IMR-90 (cell line): ENCODE data around the gene ADISSP. TPM values are rescaled to one million over a fixed set of nuclear protein-coding genes. Genes with fewer than 3 reads are reported as not detected.

ENCODE experiments used
- ATAC-seq: fragments of 200-7000 bp; cut with Tn5 transposase; 2 replicates; pipeline ENCODE4 v1.9.1; 2020; ENCODE audit warnings: low read depth, mild to moderate bottlenecking, moderate library complexity
- BruUV-seq: library from RNA; stranded (reverse); fragments of 400-500 nt; replicated peaks from 2 replicates; lab custom pipeline; 2021; lab: Mats Ljungman, UMichigan
- CTCF ChIA-PET: fragments of 300-600 bp; formaldehyde crosslinking; extraction: SDS; loops from one replicate; lab custom pipeline; 2021; ENCODE audit warnings: antibody characterized with exemption; lab: Yijun Ruan, JAX
- POLR2A ChIA-PET: fragments of 300-600 bp; sonication (Branson Sonifier 250); formaldehyde crosslinking; loops from one replicate; lab custom pipeline; 2022; ENCODE audit warnings: antibody characterized with exemption; ENCODE audit not compliant: unreplicated experiment; lab: Charles Lee
- DNase-seq: peaks from one replicate; pipeline ENCODE4 v3.0.0; 2013
- H2AFZ ChIP-seq: replicated peaks from 2 replicates; pipeline ENCODE3; 2013; ENCODE audit warnings: low read length, mild to moderate bottlenecking; ENCODE audit not compliant: poor library complexity
- H2AK5ac ChIP-seq: 2 replicates; pipeline ENCODE4 v1.6.1; 2013; ENCODE audit warnings: low read depth, low read length, inconsistent platforms
- H2AK9ac ChIP-seq: replicated peaks from 2 replicates; pipeline ENCODE3; 2013; ENCODE audit warnings: mild to moderate bottlenecking, low read depth, low read length, moderate library complexity; ENCODE audit not compliant: poor library complexity
- H2BK120ac ChIP-seq: 2 replicates; pipeline ENCODE4 v1.6.1; 2013; ENCODE audit warnings: low read depth, low read length, inconsistent platforms
- H2BK15ac ChIP-seq: 3 replicates; pipeline ENCODE4 v1.6.1; 2013; ENCODE audit warnings: low read depth, low read length, inconsistent platforms
- H2BK20ac ChIP-seq: 2 replicates; pipeline ENCODE4 v1.6.1; 2013; ENCODE audit warnings: low read depth, mild to moderate bottlenecking, inconsistent platforms, low read length, moderate library complexity
- H2BK5ac ChIP-seq: 2 replicates; pipeline ENCODE4 v1.6.1; 2013; ENCODE audit warnings: mild to moderate bottlenecking, low read depth, low read length, inconsistent platforms; ENCODE audit not compliant: poor library complexity, severe bottlenecking
- H3K14ac ChIP-seq: replicated peaks from 2 replicates; pipeline ENCODE4 v1.6.1; 2013; ENCODE audit warnings: low read depth, low read length, inconsistent platforms
- H3K18ac ChIP-seq: 2 replicates; pipeline ENCODE4 v1.6.1; 2013; ENCODE audit warnings: low read depth, low read length, control low read depth
- H3K23ac ChIP-seq: 2 replicates; pipeline ENCODE4 v1.6.1; 2013; ENCODE audit warnings: low read depth, low read length, inconsistent platforms
- H3K27ac ChIP-seq: 2 replicates; pipeline ENCODE4 v1.5.1; 2013; ENCODE audit warnings: mild to moderate bottlenecking, control low read depth, low read length; ENCODE audit not compliant: insufficient read depth
- H3K27me3 ChIP-seq: 2 replicates; pipeline ENCODE4 v1.6.1; 2013; ENCODE audit warnings: low read length; ENCODE audit not compliant: control insufficient read depth, insufficient read depth
- H3K36me3 ChIP-seq: 2 replicates; pipeline ENCODE4 v1.6.1; 2013; ENCODE audit warnings: low read length, mixed read lengths; ENCODE audit not compliant: control insufficient read depth, insufficient read depth
- H3K4ac ChIP-seq: 2 replicates; pipeline ENCODE4 v1.6.1; 2013; ENCODE audit warnings: low read depth, low read length, inconsistent platforms
- H3K4me1 ChIP-seq: 2 replicates; pipeline ENCODE4 v1.6.1; 2013; ENCODE audit warnings: low read length, mixed read lengths; ENCODE audit not compliant: control insufficient read depth, insufficient read depth
- H3K4me2 ChIP-seq: 2 replicates; pipeline ENCODE4 v1.6.1; 2013; ENCODE audit warnings: low read depth, mild to moderate bottlenecking, control low read depth, low read length, moderate library complexity
- H3K4me3 ChIP-seq: 2 replicates; pipeline ENCODE4 v1.5.1; 2013; ENCODE audit warnings: low read depth, mild to moderate bottlenecking, control low read depth, low read length, moderate library complexity; ENCODE audit not compliant: insufficient read depth
- H3K56ac ChIP-seq: 2 replicates; pipeline ENCODE4 v1.6.1; 2013; ENCODE audit warnings: low read length, inconsistent platforms; ENCODE audit not compliant: insufficient read depth; ENCODE audit errors: extremely low read depth
- H3K79me1 ChIP-seq, 2 experiments: 2 replicates each; pipeline ENCODE4 v1.6.1; 2013; ENCODE audit warnings: low read length in 2 of 2, inconsistent platforms in 1 of 2, low read depth in 1 of 2
- H3K9ac ChIP-seq: 2 replicates; pipeline ENCODE4 v1.6.1; 2013; ENCODE audit warnings: low read depth, low read length, control low read depth
- H3K9me1 ChIP-seq: 2 replicates; pipeline ENCODE4 v1.6.1; 2013; ENCODE audit warnings: low read length, inconsistent platforms; ENCODE audit not compliant: insufficient read depth
- H3K9me3 ChIP-seq: 2 replicates; pipeline ENCODE4 v1.6.1; 2013; ENCODE audit warnings: low read length; ENCODE audit not compliant: control insufficient read depth, insufficient read depth
- H4K20me1 ChIP-seq: 2 replicates; pipeline ENCODE4 v1.6.1; 2013; ENCODE audit warnings: low read length, inconsistent platforms; ENCODE audit not compliant: insufficient read depth
- H4K5ac ChIP-seq: 2 replicates; pipeline ENCODE4 v1.6.1; 2013; ENCODE audit warnings: mild to moderate bottlenecking, low read depth, low read length, control low read depth
- H4K8ac ChIP-seq, 2 experiments: 2 replicates each; pipeline ENCODE4 v1.6.1; 2013; ENCODE audit warnings: low read depth in 2 of 2, low read length in 2 of 2, control low read depth in 1 of 2, inconsistent platforms in 1 of 2
- H4K91ac ChIP-seq: 2 replicates; pipeline ENCODE4 v1.6.1; 2013; ENCODE audit warnings: low read depth, low read length, inconsistent platforms; ENCODE audit not compliant: insufficient read depth
- BHLHE40 ChIP-seq: fragments of 150-350 bp; IDR thresholded peaks from 2 replicates; pipeline ENCODE4 v1.6.1; 2016; ENCODE audit warnings: mild to moderate bottlenecking, low read depth, low read length
- CEBPB ChIP-seq: IDR thresholded peaks from 2 replicates; pipeline ENCODE4 v1.6.1; 2012; ENCODE audit warnings: low read depth, low read length, improper control_type of control experiment
- CHD1 ChIP-seq: IDR thresholded peaks from 2 replicates; pipeline ENCODE4 v1.6.1; 2012; ENCODE audit warnings: low read depth, low read length, improper control_type of control experiment
- FOS ChIP-seq: fragments of 150-350 bp; IDR thresholded peaks from 2 replicates; pipeline ENCODE4 v1.6.1; 2016; ENCODE audit warnings: low read depth, low read length
- MAFK ChIP-seq: IDR thresholded peaks from 2 replicates; pipeline ENCODE4 v1.6.1; 2012; ENCODE audit warnings: low read depth, low read length, improper control_type of control experiment
- MAZ ChIP-seq: IDR thresholded peaks from 2 replicates; pipeline ENCODE4 v1.6.1; 2012; ENCODE audit warnings: low read depth, mild to moderate bottlenecking, low read length, improper control_type of control experiment, moderate library complexity, borderline replicate concordance
- MXI1 ChIP-seq: IDR thresholded peaks from 2 replicates; pipeline ENCODE4 v1.6.1; 2012; ENCODE audit warnings: low read depth, mild to moderate bottlenecking, low read length, moderate library complexity, borderline replicate concordance
- NFE2L2 ChIP-seq: fragments of 150-350 bp; IDR thresholded peaks from 2 replicates; pipeline ENCODE4 v1.6.1; 2016; ENCODE audit warnings: low read depth, mild to moderate bottlenecking, low read length
- RCOR1 ChIP-seq: IDR thresholded peaks from 2 replicates; pipeline ENCODE4 v1.6.1; 2012; ENCODE audit warnings: mild to moderate bottlenecking, low read length, improper control_type of control experiment; ENCODE audit not compliant: insufficient replicate concordance
- RFX5 ChIP-seq: IDR thresholded peaks from 2 replicates; pipeline ENCODE4 v1.8.0; 2012; ENCODE audit warnings: low read depth, mild to moderate bottlenecking, low read length, moderate library complexity
- SMC3 ChIP-seq: fragments of 150-350 bp; IDR thresholded peaks from 2 replicates; pipeline ENCODE4 v1.6.1; 2016; ENCODE audit warnings: low read depth, mild to moderate bottlenecking, antibody characterized with exemption, low read length, moderate library complexity
- WGBS, 2 experiments: methylation state at CpG; one replicate each; pipeline versions ENCODE4 v1.1.5 to v1.1.7; 2013; ENCODE audit warnings: missing lambda C conversion rate in 2 of 2; ENCODE audit not compliant: insufficient read length in 1 of 2; ENCODE audit errors: extremely low coverage in 2 of 2; 5-methylcytosine and 5-hydroxymethylcytosine counted together
- dilution Hi-C: fragments of 300-500 bp; cut with HindIII; formaldehyde crosslinking; loops from one replicate; pipeline ENCODE4 v1.14.3; 2018; ENCODE audit warnings: low sequenced_read_pairs; ENCODE audit not compliant: unreplicated experiment
- in situ Hi-C: fragments of 300-500 bp; cut with MboI; formaldehyde crosslinking; loops from 3 replicates; pipeline ENCODE4 v1.14.3; 2019; ENCODE audit warnings: low sequenced_read_pairs, inconsistent platforms, mixed read lengths
- intact Hi-C: fragments of 100-400 bp; cut with micrococcal nuclease; formaldehyde crosslinking; loops from 2 replicates; pipeline ENCODE4 v1.10.0; 2022
- polyA plus RNA-seq, 3 experiments: library from polyadenylated mRNA; depleted of rRNA; stranded (reverse); fragments of >200 nt; gene quantifications; 2 replicates each; pipeline ENCODE4 v1.2.3, GENCODE V29; 2012; ENCODE audit warnings: low replicate concordance in 1 of 3
- total RNA-seq: library from RNA; depleted of rRNA; stranded (reverse); fragments of >200 nt; gene quantifications from 2 replicates; pipeline ENCODE4 v1.2.3, GENCODE V29; 2012
- TF ChIP-seq, protein P1 (sequence below): conservative IDR thresholded peaks from 2 replicates; pipeline ENCODE4 v1.5.1; 2012; ENCODE audit warnings: mild to moderate bottlenecking, low read depth, low read length, improper control_type of control experiment
- TF ChIP-seq, protein P2 (sequence below): fragments of 150-350 bp; IDR thresholded peaks from 2 replicates; pipeline ENCODE4 v1.6.1; 2017; ENCODE audit warnings: mild to moderate bottlenecking, antibody characterized with exemption, low read length, low read depth

The ADISSP gene
- total and polyA plus RNA-seq, 2 of the 4 experiments (the other 2 are of a cell fraction), result 31.9 to 58.2 TPM

DNA sequence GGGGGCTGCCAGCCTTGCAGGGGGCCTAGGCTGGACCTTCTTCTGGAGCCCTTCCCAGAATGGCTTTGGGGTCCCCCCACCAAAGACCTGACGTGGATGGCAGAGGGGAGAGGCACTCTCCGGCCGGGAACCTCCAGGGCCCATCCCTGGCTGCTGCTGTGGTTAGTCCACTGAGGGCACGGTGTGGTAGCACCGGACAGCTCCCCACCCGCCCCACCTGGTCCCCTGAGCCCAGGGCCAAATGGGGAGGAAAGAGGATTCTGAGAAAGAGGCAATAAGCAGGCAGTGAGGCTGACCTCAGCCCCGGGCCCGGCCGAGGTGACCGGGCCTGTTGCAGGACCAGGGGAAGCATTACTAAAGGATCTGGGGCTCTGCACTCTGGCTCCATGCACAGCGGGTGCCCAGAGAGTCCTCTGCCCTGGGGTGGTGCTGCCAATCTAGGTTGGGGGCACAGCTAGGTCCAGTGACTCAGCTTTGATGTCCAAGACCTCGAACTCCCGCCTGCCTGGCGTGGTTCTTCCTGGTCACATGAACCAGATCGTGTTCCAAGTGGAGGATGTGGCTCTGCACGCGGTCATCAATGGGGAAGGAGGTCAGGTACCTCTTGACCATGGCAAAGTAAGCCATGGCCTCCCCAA, 16.8 kb upstream of the ADISSP start (continued):
- no peak for TF ChIP-seq BHLHE40

- Histone ChIP-seq H4K20me1 (peaks cover 50% of the 10 kb centered on the region), H3K4me2 (peak overlapping the region; percentile 5; the same call in 1 of the 2 replicates), H3K9ac (no peak overlapping the region), H3K56ac (no peak overlapping the region), H3K18ac (no peak overlapping the region), H3K14ac (no peak overlapping the region), H3K79me1 (peaks cover 7 to 40% of the 10 kb centered on the region in 2 experiments; a peak in 3 of 4 replicates), H3K9me1 (peaks cover 12% of the 10 kb centered on the region), H3K23ac (peak overlapping the region; percentile 42; the same call in 1 of the 2 replicates), H2AFZ (no peak overlapping the region), H2BK15ac (no peak overlapping the region), H2BK5ac (no peak overlapping the region), H4K91ac (no peak overlapping the region), H2AK9ac (peak overlapping the region; percentile 20), H3K9me3 (no peaks in the 10 kb centered on the region), H3K27ac (no peak overlapping the region), H3K27me3 (peaks cover 3% of the 10 kb centered on the region; the same call in 1 of the 2 replicates), H3K4ac (no peak overlapping the region), H2AK5ac (no peak overlapping the region), H4K8ac (no peak overlapping the region), H3K4me3 (no peak overlapping the region), H2BK20ac (no peak overlapping the region), H3K36me3 (peaks cover 11% of the 10 kb centered on the region), H3K4me1 (peaks cover 16% of the 10 kb centered on the region), H2BK120ac (no peak overlapping the region), H4K5ac (no peak overlapping the region)
- ChIA-PET CTCF (no interaction called here), POLR2A (interaction anchor here (0.5 kb wide), 2 partner anchors 51 to 68 kb away, joined by 3 to 5 read pairs; no protein-coding TSS in a partner anchor)
- intact Hi-C loops, result no loop called here
- ATAC-seq (no peak), DNase-seq (no peak)
- BruUV-seq, result no TSS peak
- in situ Hi-C loops, result loop anchor here (10.0 kb wide), 1 partner anchor 301 kb away; no protein-coding TSS in a partner anchor
- 81% methylated on average over 2 of the region's 10 CpGs; no CpG with 5 or more reads in 1 of the 2 experiments for WGBS, 2 experiments
- dilution Hi-C loops, result no loop called here
- TF ChIP-seq CHD1 (no peak), RFX5 (no peak), RCOR1 (no peak), FOS (no peak), SMC3 (no peak), MAZ (no peak), CEBPB (no peak), NFE2L2 (no peak), MAFK (no peak), MXI1 (no peak)
- TF ChIP-seq, protein P1, sequence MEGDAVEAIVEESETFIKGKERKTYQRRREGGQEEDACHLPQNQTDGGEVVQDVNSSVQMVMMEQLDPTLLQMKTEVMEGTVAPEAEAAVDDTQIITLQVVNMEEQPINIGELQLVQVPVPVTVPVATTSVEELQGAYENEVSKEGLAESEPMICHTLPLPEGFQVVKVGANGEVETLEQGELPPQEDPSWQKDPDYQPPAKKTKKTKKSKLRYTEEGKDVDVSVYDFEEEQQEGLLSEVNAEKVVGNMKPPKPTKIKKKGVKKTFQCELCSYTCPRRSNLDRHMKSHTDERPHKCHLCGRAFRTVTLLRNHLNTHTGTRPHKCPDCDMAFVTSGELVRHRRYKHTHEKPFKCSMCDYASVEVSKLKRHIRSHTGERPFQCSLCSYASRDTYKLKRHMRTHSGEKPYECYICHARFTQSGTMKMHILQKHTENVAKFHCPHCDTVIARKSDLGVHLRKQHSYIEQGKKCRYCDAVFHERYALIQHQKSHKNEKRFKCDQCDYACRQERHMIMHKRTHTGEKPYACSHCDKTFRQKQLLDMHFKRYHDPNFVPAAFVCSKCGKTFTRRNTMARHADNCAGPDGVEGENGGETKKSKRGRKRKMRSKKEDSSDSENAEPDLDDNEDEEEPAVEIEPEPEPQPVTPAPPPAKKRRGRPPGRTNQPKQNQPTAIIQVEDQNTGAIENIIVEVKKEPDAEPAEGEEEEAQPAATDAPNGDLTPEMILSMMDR, result no peak
- TF ChIP-seq, protein P2, sequence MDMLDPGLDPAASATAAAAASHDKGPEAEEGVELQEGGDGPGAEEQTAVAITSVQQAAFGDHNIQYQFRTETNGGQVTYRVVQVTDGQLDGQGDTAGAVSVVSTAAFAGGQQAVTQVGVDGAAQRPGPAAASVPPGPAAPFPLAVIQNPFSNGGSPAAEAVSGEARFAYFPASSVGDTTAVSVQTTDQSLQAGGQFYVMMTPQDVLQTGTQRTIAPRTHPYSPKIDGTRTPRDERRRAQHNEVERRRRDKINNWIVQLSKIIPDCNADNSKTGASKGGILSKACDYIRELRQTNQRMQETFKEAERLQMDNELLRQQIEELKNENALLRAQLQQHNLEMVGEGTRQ, result no peak
Measured at GRCh38 chr20:3783511-3784195, 16.1 kb upstream of the ADISSP start.
